GM12878 (cell line): ENCODE data around the gene FBXL17. TPM values are rescaled to one million over a fixed set of nuclear protein-coding genes. Genes with fewer than 3 reads are reported as not detected.

ENCODE experiments used
- ATAC-seq: fragments of 200-7000 bp; cut with Tn5 transposase; 3 replicates; pipeline ENCODE4 v1.9.1; 2020; ENCODE audit warnings: mild to moderate bottlenecking, moderate library complexity
- BruUV-seq: library from RNA; stranded (reverse); fragments of 400-500 nt; replicated peaks from 2 replicates; lab custom pipeline; 2021; lab: Mats Ljungman, UMichigan
- CTCF ChIA-PET: fragments of 300-600 bp; sonication (Branson Sonifier 250); formaldehyde crosslinking; extraction: SDS; loops from one replicate; lab custom pipeline; 2021; ENCODE audit warnings: inconsistent platforms; lab: Yijun Ruan, JAX
- POLR2A ChIA-PET: fragments of 350-600 bp; formaldehyde crosslinking; extraction: SDS; loops from one replicate; lab custom pipeline; 2021; ENCODE audit warnings: inconsistent platforms; lab: Charles Lee
- RAD21 ChIA-PET: fragments of 300-600 bp; sonication (Branson Sonifier 250); formaldehyde crosslinking; loops from one replicate; lab custom pipeline; 2023; ENCODE audit warnings: antibody characterized with exemption; ENCODE audit not compliant: unreplicated experiment; lab: Charles Lee
- SMC1A ChIA-PET: fragments of 300-600 bp; sonication (Branson Sonifier 250); formaldehyde crosslinking; loops from one replicate; lab custom pipeline; 2023; ENCODE audit not compliant: unreplicated experiment, uncharacterized antibody; lab: Charles Lee
- DNase-seq: peaks from one replicate; pipeline ENCODE4 v3.0.0-alpha.2; 2011; ENCODE audit warnings: low read depth, low spot score
- FAIRE-seq: peaks from 3 replicates; lab custom pipeline; 2011; peaks lifted over from hg19 to GRCh38; lab: Jason Lieb, UNC
- H2AFZ ChIP-seq: 2 replicates; pipeline ENCODE4 v1.6.0; 2011; ENCODE audit warnings: low read depth, low read length, control low read depth; ENCODE audit not compliant: control insufficient read depth
- H3K27ac ChIP-seq: 2 replicates; pipeline ENCODE4 v1.5.1; 2011; ENCODE audit warnings: control low read depth; ENCODE audit not compliant: control insufficient read depth, insufficient read depth
- H3K27me3 ChIP-seq, 2 experiments: replicated peaks in 1 of 2; 2 replicates each; pipeline versions ENCODE4 v1.6.0 to v1.6.1; 2011; ENCODE audit warnings: low read length in 1 of 2; ENCODE audit not compliant: control insufficient read depth in 2 of 2, insufficient read depth in 2 of 2
- H3K36me3 ChIP-seq, 2 experiments: 2 replicates each; pipeline ENCODE4 v1.5.1; 2011; ENCODE audit warnings: low read length in 1 of 2; ENCODE audit not compliant: control insufficient read depth in 2 of 2, insufficient read depth in 2 of 2
- H3K4me1 ChIP-seq: 2 replicates; pipeline ENCODE4 v1.6.1; 2011; ENCODE audit warnings: mild to moderate bottlenecking, low read length, moderate library complexity, mixed read lengths; ENCODE audit not compliant: control insufficient read depth, insufficient read depth
- H3K4me2 ChIP-seq: 2 replicates; pipeline ENCODE4 v1.6.0; 2011; ENCODE audit warnings: control low read depth; ENCODE audit not compliant: control insufficient read depth, insufficient read depth
- H3K4me3 ChIP-seq: fragments of 200-600 bp; sonication (generic); 2 replicates; pipeline ENCODE4 v1.5.1; 2016
- H3K79me2 ChIP-seq: 2 replicates; pipeline ENCODE4 v1.6.0; 2011; ENCODE audit warnings: low read length; ENCODE audit not compliant: control insufficient read depth, insufficient read depth
- H3K9ac ChIP-seq: 2 replicates; pipeline ENCODE4 v1.8.0; 2011; ENCODE audit warnings: low read length, control low read depth, mixed read lengths; ENCODE audit not compliant: control insufficient read depth, insufficient read depth
- H3K9me3 ChIP-seq: replicated peaks from 3 replicates; pipeline ENCODE4 v1.5.1; 2011; ENCODE audit warnings: mild to moderate bottlenecking, low read length; ENCODE audit not compliant: control insufficient read depth, insufficient read depth
- H4K20me1 ChIP-seq: 2 replicates; pipeline ENCODE4 v1.6.0; 2011; ENCODE audit not compliant: control insufficient read depth, insufficient read depth
- ATF3 ChIP-seq: IDR thresholded peaks from 2 replicates; pipeline ENCODE4 v1.6.1; 2011; ENCODE audit warnings: low read depth, mild to moderate bottlenecking, low read length, moderate library complexity, borderline replicate concordance; ENCODE audit errors: extremely low read depth
- ATF7 ChIP-seq: fragments of 450-650 bp; IDR thresholded peaks from 2 replicates; pipeline ENCODE4 v1.6.1; 2016; ENCODE audit warnings: low read depth, mild to moderate bottlenecking
- BRCA1 ChIP-seq: IDR thresholded peaks from 2 replicates; pipeline ENCODE4 v1.6.1; 2011; ENCODE audit warnings: low read depth, low read length, improper control_type of control experiment
- HCFC1 ChIP-seq: fragments of 150-350 bp; IDR thresholded peaks from 2 replicates; pipeline ENCODE4 v1.6.1; 2014; ENCODE audit warnings: low read length
- LARP7 ChIP-seq: fragments of 450-650 bp; IDR thresholded peaks from 2 replicates; pipeline ENCODE4 v1.6.1; 2017; ENCODE audit warnings: mild to moderate bottlenecking
- MLLT1 ChIP-seq: fragments of 450-650 bp; IDR thresholded peaks from 2 replicates; pipeline ENCODE4 v1.6.1; 2016; ENCODE audit warnings: mild to moderate bottlenecking
- NBN ChIP-seq: fragments of 450-650 bp; IDR thresholded peaks from 2 replicates; pipeline ENCODE4 v1.6.1; 2016
- SIN3A ChIP-seq: IDR thresholded peaks from 2 replicates; pipeline ENCODE4 v1.6.1; 2012; ENCODE audit warnings: low read depth, low read length, improper control_type of control experiment
- SPI1 ChIP-seq: IDR thresholded peaks from 2 replicates; pipeline ENCODE4 v1.6.1; 2011; ENCODE audit warnings: low read depth, mild to moderate bottlenecking, low read length, moderate library complexity, borderline replicate concordance; ENCODE audit not compliant: insufficient read depth
- STAT1 ChIP-seq: fragments of 450-650 bp; conservative IDR thresholded peaks from 2 replicates; pipeline ENCODE4 v1.6.1; 2014; ENCODE audit warnings: antibody characterized with exemption, mild to moderate bottlenecking
- USF2 ChIP-seq: IDR thresholded peaks from 2 replicates; pipeline ENCODE4 v1.6.1; 2011; ENCODE audit warnings: low read depth, low read length, improper control_type of control experiment, borderline replicate concordance
- ZNF592 ChIP-seq: fragments of 450-650 bp; IDR thresholded peaks from 2 replicates; pipeline ENCODE4 v1.6.1; 2017; ENCODE audit warnings: mild to moderate bottlenecking, moderate library complexity
- WGBS: methylation state at CpG from one replicate; pipeline ENCODE4 v1.1.6; 2016; ENCODE audit warnings: low lambda C conversion rate; ENCODE audit not compliant: insufficient replicate concordance, insufficient coverage; ENCODE audit errors: missing lambda C conversion rate; 5-methylcytosine and 5-hydroxymethylcytosine counted together
- in situ Hi-C: fragments of 300-500 bp; cut with MboI; formaldehyde crosslinking; loops from 9 replicates; pipeline ENCODE4 v1.14.3; 2018; ENCODE audit warnings: mixed read lengths
- intact Hi-C: fragments of 100-400 bp; cut with micrococcal nuclease; formaldehyde crosslinking; loops from one replicate; pipeline ENCODE4 v1.14.2; 2022; ENCODE audit not compliant: unreplicated experiment
- polyA plus RNA-seq, 11 experiments: library from polyadenylated mRNA; depleted of rRNA in 4 of 11; unstranded in 6 of 11; stranded (reverse) in 5 of 11; fragments of >200 nt; fragmentation: Nextera tagmentation in 4 of 11; fragmentation: Illumina TruSeq in 1 of 11; extraction: Ambion mirVana in 4 of 11; extraction: Trizol in 1 of 11; gene quantifications; 1 replicate in 1 of 11; 2 replicates in 10 of 11; pipeline versions ENCODE4 v1.2.1 to v1.2.3, GENCODE V29; 2011 to 2016; ENCODE audit warnings: inconsistent platforms in 2 of 11, missing spikeins in 2 of 11, low read depth in 1 of 11
- total RNA-seq, 4 experiments: library from RNA; depleted of rRNA in 3 of 4; stranded (reverse); fragments of >200 nt in 3 of 4; fragmentation: Illumina TruSeq in 1 of 4; extraction: Trizol in 1 of 4; gene quantifications; 2 replicates each; pipeline versions ENCODE4 v1.2.1 to v1.2.3, GENCODE V29; 2013 to 2021

Gene FBXL17
- total and polyA plus RNA-seq, 10 of the 15 experiments (the other 5 are each of a cell fraction or from before 2014, with no cell fraction given), result 0.88 to 9.0 (median 4.4) TPM

GRCh38 chr5:107915176-107915812, 466.6 kb downstream of the FBXL17 start (continued):
- TF ChIP-seq ZNF592 (no peak), NBN (no peak)

GRCh38 chr5:107913494-107913893, 468.4 kb downstream of the FBXL17 start:
- in situ Hi-C loops, result no loop called here
- FAIRE-seq, result no peak
- POLR2A ChIA-PET, result no interaction called here
- TF ChIP-seq USF2 (no peak), SPI1 (no peak), HCFC1 (no peak), MLLT1 (no peak), ATF7 (no peak), ATF3 (no peak), STAT1 (no peak), NBN (no peak), SIN3A (no peak), LARP7 (no peak), BRCA1 (no peak)

More at GRCh38 chr5:107913494-107913893, 468.4 kb downstream of the FBXL17 start:
- Histone ChIP-seq H3K4me3 (no peak overlapping the region), H3K9me3 (no peaks in the 10 kb centered on the region; the same call in 2 of the 3 replicates), H3K9ac (no peak overlapping the region), H3K27me3 (no peaks in the 10 kb centered on the region), H3K4me1 (no peaks in the 10 kb centered on the region), H2AFZ (no peak overlapping the region), H3K4me2 (no peak overlapping the region), H3K79me2 (no peaks in the 10 kb centered on the region), H3K36me3 (no peaks in the 10 kb centered on the region), H4K20me1 (no peaks in the 10 kb centered on the region), H3K27ac (no peak overlapping the region)
- SMC1A ChIA-PET, result interaction anchor here (1.0 to 1.3 kb wide), 2 partner anchors 91 to 94 kb away, joined by 3 to 4 read pairs; no protein-coding TSS in a partner anchor
- no peak for DNase-seq
- intact Hi-C loops, result no loop called here
- ATAC-seq, result no peak
- no TSS peak for BruUV-seq
- WGBS, result 29% methylated on average over 3 of the region's 3 CpGs
- CTCF ChIA-PET, result interaction anchor here (0.6 kb wide), 1 partner anchor 179 kb away, joined by 3 read pairs; no protein-coding TSS in a partner anchor
- RAD21 ChIA-PET, result no interaction called here
